Breast epithelium (tissue), 3 donors: Measurements from ENCODE around the gene DMKN.

Experiments
- CTCF ChIP-seq, 3 donors: fragments of 450-650 bp; IDR thresholded peaks; one replicate each; pipeline ENCODE4 v1.5.1; 2016 to 2017; ENCODE audit warnings: antibody characterized with exemption in 3 of 3, mild to moderate bottlenecking in 3 of 3, moderate library complexity in 3 of 3
- POLR2A ChIP-seq: fragments of 450-650 bp; IDR thresholded peaks from one replicate; pipeline ENCODE4 v1.6.1; 2016; ENCODE audit warnings: antibody characterized with exemption, mild to moderate bottlenecking, moderate library complexity

DNA sequence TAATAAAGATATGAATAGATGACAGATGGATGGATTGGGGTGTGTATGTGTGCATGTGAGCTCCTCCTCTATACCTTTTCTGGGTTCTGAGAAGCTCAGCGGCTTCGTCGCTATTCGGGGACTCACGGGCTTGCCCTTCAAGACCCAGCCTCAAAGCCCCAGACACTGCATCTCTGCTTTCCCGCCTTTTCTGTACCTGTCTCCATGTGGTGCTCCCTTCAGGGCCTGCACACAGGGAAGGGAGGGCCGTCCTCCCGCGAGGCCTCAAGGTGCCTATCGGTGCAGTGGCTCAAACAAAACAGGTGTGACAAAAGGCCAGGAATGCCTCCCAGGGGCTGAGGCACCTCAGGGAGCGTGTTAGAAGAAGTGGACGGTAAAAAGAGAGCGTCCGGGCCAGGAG is 39.3 kb downstream of the DMKN start:
- TF ChIP-seq CTCF (IDR thresholded peaks at IDR 0.05) (no peak), POLR2A (no peak)
